Effector CD8-positive, alpha-beta T cell (primary cell): ENCODE results near the gene GLG1.
"Not testable (repeated sequence)": the region's sequence is repeated elsewhere in the genome, so short reads cannot be mapped to it uniquely, and the experiment has no call there.

Experiments used
- DNase-seq: peaks from one replicate; lab custom pipeline; 2025; lab: John Stamatoyannopoulos, UW
- total RNA-seq, 4 experiments: gene quantifications; one replicate each; lab custom pipeline; 2026; lab: John Stamatoyannopoulos, UW

GLG1 gene
- total RNA-seq = 183 to 315 (median 293) reads per million in 4 experiments

DNA sequence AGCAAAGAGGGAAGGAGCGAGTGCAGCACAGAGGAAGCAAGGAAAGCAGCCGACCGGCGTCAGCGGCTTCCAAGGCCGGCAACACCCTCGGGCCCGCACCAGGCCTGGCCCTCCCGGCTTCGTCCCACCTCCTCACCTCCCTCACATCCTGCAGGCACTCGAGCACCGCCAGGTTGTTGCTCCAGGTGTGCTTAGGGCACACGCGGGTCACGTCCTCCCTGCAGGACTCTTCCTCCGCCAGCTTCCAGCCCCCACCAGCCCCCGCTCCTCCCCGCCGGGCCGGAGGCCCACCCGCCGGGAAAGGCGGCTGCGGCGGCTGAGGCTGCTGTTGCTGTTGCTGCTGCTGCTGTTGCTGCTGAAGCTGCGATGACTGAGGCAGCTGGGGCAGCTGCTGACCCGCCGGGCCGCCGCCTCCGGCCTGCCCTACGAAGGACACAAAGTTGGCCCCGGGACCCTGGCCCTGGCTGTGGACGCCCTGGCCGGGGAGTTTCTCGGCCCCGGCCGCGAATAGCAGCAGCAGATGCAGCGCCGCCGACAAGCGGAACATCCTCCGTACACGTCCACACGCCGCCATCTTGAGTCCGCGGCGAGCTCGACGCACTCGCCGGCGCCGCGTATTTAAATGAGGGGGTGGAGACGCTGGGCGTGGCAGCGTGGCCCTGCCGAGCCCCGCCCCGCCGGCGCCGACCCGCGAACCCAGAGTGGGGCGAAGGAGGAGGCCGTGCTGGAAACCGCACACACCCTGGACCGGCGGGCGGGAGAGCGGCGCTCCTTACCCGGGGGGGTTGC, at the start of gene GLG1:
Gene GLG1, minus strand, starts transcription at position 594 of the 789 bp plus-strand sequence. Its CDS starts 20 bp downstream, at position 574.
- DNase-seq = peak; percentile 83

DNA sequence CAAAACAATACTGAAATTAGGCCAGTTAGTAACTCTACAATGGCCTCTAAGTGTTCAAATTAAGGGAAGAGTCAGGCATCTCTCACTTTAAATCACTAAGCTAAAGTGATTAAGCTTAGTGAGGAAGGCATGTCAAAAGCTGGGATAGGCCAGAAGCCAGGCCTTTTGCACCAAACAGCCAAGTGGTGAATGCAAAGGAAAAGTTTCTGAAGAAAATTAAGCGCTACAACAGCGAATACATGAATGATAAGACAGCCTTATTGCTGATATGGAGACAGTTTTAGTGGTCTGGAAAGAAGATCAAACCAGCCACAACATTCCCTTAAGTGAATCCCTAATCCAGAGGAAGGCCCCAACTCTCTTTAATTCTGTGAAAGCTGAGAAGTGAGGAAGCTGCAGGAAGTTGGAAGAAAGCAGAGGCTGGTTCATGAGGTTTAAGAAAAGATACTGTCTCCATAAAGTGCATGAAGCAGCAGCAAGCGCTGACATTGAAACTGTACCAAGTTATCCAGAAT, 47.7 kb upstream of the GLG1 start:
- DNase-seq = no peak

GRCh38 chr16:74652883-74653282, 46.0 kb upstream of the GLG1 start:
- DNase-seq = not testable (repeated sequence)

DNA sequence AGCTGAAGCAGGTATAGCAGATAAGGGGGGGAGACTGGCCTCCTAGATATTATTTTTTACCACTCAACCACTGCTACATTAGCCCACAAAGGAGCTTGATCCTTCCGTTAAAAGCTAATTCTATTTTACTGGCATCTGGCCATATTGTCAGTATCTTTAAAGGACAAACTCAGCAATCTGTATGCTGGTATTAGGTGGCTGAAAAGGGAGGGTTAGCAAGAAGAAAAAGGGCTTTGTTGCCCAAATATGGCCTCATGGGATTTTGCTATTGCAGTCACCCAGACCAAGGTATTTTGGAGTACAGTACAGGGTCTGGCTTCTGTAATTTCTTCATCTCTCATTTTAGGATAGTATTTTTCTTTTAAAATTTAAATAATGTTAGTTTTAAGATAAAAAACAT, 45.3 kb upstream of the GLG1 start:
- no peak for DNase-seq

DNA sequence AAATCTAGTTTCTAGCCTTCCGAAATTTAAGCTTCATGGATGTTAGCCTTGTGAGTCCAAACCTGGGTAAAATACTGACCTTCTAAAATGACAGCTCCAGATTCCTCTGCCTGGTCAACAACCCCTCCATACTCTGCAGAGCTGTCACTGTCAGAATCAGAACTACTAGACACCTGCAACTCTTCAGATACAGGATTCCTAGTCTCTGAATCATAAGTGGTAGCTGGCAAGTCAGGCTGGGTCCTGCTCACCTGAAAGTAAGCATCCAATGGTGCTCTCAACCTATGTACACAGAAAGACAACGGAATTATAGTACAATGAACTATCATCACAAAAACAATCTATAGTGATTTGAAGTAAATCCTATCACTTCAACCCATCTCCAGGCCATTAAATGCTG, 44.9 kb upstream of the GLG1 start:
- DNase-seq = no peak

- no peak for DNase-seq
Measured at GRCh38 chr16:74650966-74651567, 44.2 kb upstream of the GLG1 start.

DNA sequence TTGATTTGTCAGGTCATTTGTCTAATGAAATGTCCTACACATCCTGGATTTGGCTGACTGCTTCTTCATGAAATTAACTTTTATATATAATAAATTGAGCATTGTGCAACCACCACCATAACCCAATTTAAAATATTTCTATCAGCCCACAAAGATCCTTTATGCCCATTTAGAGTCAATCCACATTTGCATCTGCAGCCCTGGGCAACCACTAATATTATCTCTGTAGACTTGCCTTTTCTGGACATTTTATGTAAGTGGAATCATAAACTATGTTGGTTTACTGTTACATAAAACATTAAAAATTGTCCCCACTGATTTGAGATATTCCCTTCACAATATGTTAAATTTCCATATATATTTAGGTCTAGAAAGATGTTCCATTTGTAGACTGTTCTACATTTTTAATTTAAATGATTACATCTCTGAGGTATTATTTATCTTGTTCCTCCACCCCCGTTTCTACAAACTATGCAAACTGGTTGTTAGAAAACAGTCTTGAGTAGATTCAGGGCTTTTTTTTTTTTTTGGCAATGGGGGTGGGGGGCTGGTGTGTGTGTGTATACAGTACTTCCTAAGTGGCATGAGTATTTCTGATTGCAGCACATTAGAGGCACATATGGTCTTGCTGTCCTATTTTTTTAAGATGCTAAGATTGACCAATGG, 43.1 kb upstream of the GLG1 start:
- no peak for DNase-seq

- no peak for DNase-seq
Measured at GRCh38 chr16:74641969-74642368, 35.1 kb upstream of the GLG1 start.

- DNase-seq = no peak
Measured at GRCh38 chr16:74637742-74638453, 31.0 kb upstream of the GLG1 start.

DNA sequence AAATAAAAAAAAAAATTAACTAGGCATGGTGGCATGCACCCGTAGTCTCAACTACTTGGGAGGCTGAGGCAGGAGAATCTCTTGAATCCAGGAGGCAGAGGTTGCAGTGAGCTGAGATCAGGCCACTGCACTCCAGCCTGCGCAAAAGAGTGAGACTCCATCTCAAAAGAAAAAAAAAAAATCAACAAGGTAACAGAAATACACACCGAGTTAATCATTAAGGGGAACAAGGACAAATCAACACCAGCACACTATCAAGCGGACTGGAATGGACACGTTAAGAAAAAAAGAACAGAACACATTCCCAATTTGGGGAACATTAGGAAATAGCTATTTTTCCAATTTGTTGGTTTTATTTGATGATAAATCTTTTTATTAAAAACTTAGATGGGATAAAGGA, 28.4 kb upstream of the GLG1 start:
- no peak for DNase-seq

DNA sequence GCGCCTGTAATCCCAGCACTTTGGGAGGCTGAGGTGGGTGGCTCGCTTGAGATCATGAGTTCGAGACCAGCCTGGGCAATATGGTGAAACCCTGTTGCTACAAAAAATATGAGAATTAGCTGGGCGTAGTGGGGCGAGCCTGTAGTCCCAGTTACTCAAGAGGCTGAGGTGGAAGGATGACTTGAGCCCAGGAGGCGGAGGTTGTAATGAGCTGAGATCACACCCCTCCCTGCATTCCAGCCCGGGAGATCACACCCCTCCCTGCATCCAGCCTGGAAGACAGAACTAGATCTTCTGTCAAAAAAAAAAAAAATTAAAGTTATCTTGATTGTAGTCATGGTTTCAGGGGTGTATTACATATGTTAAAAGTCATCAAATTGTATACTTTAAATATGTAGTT, 26.8 kb upstream of the GLG1 start:
- no peak for DNase-seq

DNA sequence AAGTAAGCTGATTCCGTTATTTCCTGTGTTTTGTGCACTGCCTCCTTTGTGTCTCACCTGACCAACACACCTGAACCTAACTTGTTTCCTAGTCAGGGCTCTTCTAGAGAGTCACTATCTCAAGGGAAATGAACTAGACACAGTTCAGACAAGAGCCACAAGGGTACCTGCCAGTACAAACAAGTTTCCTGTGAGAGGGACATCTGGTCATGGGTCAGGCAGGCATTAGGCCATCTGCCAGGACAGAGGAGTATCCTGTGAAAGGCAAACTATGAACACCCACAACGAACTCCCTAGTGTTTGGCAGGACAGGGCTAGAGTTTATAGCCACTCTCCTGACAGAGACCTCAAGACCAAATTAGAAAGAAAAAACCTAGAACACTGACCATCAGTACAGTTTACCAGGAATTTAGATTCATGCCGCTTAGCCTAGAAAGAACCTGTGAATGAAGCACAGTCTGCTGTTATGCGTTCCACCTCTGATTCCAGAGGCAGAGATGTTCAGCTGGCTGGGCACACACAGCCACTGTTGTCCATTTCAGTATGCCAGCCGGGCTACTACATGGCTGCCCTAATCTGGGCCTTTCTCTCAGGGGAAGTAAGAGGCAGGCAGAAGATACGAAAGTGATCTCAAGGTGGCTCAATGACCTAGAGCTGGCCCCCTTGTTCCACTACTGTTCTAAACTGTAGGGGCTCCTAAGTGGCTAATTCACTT, 20.7 kb upstream of the GLG1 start:
- DNase-seq = no peak

DNA sequence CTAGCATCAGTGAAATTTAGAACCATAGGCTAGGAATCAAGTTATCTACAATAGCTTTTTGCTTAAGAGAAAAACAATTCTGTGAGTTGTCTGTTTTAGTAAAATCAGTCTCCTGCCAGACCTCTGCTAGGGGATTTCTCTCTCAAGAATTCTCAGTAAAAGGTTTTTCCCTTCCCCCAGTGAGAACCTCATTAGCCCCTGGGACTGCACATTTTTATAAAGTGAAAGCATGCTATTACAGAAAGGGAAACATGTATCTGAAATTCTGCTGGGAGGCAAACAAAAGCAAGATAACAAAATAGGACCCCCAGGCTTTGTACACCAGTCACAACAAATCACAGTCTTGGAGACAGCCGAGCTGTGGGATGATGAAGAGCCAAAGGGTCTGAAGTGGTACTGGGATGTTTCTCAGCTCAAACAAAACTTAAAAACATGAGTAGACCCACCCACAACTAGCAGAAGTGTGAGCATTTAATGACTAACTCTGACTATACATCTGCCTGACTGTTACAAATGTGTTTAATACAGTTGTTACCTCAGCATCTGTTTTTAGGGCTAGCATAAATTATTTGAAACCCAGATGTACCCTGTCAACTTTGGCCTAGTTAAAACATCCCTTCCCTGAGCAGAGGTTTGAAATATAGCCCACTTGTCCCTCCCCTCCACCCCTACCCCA, 20.0 kb upstream of the GLG1 start:
- no peak for DNase-seq

DNA sequence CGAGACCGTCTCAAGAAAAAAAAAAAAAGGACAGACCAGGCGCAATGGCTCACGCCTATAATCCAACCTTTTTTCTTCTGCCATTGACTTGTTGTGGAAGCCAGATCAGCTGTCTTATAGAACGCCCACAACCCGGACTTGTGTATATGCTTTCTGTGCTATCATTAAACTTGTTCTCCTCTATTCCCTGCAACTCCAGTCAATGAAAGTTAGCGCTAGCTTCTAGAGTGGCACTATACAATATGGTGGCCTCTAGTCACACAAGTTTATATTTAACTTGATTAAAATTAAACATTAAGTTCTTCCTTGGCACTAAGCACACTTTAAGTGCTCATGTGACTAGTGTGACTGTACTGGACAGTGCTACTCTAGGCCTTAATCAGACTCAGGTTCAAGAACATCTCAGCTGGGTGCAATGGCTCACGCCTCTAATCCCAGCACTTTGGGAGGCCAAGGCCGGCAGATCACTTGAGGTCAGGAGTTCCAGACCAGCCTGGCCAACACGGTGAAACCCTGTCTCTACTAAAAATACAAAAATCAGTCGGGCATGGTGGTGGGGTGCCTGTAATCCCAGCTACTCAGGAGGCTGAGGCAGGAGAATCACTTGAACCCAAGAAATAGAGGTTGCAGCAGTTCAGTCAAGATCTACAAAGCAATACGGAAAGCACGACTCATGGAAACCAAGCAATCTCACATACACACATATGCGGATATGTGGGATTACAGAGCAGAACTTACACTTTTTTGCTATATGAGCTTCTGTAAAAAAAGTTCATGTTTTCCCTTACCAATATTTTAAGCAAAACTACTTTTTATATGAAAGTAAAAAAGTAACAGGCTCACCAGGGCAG, 18.8 kb upstream of the GLG1 start:
- no peak for DNase-seq

DNA sequence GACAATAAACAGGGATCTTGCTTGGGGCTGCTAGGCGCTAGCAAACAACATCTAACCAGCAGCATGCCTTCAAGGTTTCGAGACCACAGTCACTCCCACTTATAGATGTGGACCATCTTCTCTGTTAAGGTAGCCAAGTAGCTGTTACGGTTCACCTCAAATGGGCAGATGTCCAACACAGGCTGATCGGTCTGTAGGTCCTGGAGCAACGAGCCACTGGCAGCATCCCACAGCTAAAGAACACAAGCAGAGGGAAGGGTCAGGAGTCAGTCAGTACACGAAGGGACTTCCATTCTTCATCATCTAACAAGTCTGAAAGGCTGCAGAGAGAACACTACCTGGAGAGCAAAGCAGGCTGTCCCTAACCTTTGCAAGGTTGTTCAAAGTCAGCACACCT, 16.9 kb upstream of the GLG1 start:
- DNase-seq = no peak

DNA sequence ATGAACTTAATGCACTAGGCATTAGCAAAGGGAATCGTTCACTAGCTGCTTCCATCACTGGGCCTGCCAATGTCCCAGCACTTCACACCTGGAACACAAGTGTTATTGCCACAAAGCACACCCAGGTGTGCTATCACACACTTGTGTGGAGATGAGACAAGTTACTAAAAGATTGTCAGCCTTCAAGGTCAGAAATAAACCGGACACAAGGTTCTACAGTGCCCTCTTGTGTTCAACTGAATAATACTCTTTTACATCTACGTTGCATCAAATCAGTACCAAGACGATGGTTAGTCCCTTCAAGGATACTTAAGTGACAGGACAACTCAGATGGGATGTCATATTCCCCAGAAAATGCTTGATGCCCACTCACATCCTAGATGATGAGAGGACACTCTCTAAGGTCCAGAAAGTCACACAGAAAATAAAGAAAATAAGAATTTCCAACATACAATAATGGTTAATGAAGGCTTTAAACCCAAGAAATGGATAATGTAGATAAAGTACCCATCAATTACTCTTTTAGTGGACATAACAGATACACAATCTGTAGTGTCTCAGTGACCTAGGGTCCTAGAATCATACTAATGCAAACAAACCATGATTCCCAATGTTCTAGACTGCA, 16.4 kb upstream of the GLG1 start:
- DNase-seq = no peak

DNA sequence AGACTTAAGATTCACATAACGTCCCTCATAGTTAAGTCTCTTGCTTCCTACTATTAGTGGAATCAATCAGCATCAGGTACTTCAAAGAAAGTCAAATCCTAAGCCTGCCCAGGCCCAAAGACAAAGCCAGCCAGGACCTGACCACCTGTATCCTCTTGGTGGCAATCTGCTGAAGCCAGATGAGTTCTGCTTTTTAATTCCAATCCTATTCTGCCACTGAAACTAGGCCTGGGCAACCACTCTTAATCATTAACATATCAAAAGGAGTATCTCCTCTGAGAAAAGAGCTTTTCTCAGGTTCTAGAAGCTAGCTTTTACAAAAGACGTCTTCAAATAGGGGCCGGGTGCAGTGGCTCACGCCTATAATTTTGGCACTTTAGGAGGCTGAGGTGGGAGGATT, 15.1 kb upstream of the GLG1 start:
- DNase-seq = no peak

- no peak for DNase-seq
Measured at GRCh38 chr16:74617206-74617788, 10.4 kb upstream of the GLG1 start.

DNA sequence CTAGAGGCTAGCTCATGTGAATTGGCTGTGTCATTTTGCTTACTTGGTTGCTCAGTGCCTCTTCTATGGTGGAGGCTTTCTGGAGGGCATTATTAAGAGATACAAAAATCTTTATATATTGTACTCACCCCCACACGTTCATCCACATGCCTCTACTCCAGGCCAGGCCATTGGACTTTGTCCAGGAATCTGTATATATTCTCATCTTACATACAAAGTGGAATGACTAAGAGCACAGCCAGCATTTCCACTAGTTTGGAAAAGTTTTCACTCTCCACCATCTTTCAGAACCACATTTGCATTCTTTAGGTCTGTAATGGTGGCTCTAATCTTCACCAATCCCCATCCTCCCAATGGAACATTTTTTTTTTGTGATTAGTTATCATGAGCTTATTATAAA, 4.8 kb upstream of the GLG1 start:
- DNase-seq = no peak
